Small intestine (tissue), 7 donors: ENCODE data around the gene SEMA5B. TPM values are rescaled to one million over a fixed set of nuclear protein-coding genes. Genes with fewer than 3 reads are reported as not detected.

Experiments used
- DNase-seq, 2 donors: peaks; one replicate each; pipeline versions ENCODE4 v3.0.0 to v3.0.0-alpha.2; 2013
- FAIRE-seq: peaks from 2 replicates; lab custom pipeline; 2012; peaks lifted over from hg19 to GRCh38; lab: Jason Lieb, UNC
- H3K27ac ChIP-seq, 3 donors: one replicate each; pipeline ENCODE4 v1.5.1; 2013; ENCODE audit warnings: low read length in 2 of 3, mild to moderate bottlenecking in 2 of 3, control low read depth in 1 of 3, inconsistent platforms in 1 of 3, low read depth in 1 of 3, moderate library complexity in 1 of 3
- H3K27me3 ChIP-seq, 3 donors: one replicate each; pipeline ENCODE4 v1.6.1; 2013; ENCODE audit warnings: low read length in 3 of 3, inconsistent platforms in 1 of 3; ENCODE audit not compliant: control insufficient read depth in 3 of 3, insufficient read depth in 3 of 3
- H3K36me3 ChIP-seq, 3 donors: one replicate each; pipeline ENCODE4 v1.6.1; 2013; ENCODE audit warnings: low read length in 3 of 3, inconsistent platforms in 1 of 3, low read depth in 1 of 3, mild to moderate bottlenecking in 1 of 3, moderate library complexity in 1 of 3; ENCODE audit not compliant: control insufficient read depth in 3 of 3, insufficient read depth in 2 of 3
- H3K4me1 ChIP-seq, 3 donors: one replicate each; pipeline ENCODE4 v1.6.1; 2013; ENCODE audit warnings: low read length in 2 of 3, inconsistent platforms in 1 of 3, low read depth in 1 of 3, mild to moderate bottlenecking in 1 of 3, moderate library complexity in 1 of 3; ENCODE audit not compliant: control insufficient read depth in 3 of 3, insufficient read depth in 2 of 3
- H3K4me3 ChIP-seq, 3 donors: one replicate each; pipeline ENCODE4 v1.5.1; 2013; ENCODE audit warnings: low read length in 3 of 3, control low read depth in 1 of 3, inconsistent platforms in 1 of 3, low read depth in 1 of 3, mild to moderate bottlenecking in 1 of 3, moderate library complexity in 1 of 3
- H3K9me3 ChIP-seq, 2 donors: one replicate each; pipeline ENCODE4 v1.6.1; 2013; ENCODE audit warnings: low read depth in 1 of 2, low read length in 1 of 2; ENCODE audit not compliant: control insufficient read depth in 2 of 2, insufficient read depth in 1 of 2
- WGBS, 3 donors: extraction: QIAGEN DNeasy Blood & Tissue Kit; methylation state at CpG; one replicate each; pipeline ENCODE4 v1.1.7; 2013; 5-methylcytosine and 5-hydroxymethylcytosine counted together
- polyA plus RNA-seq, 4 donors: library from polyadenylated mRNA; stranded (reverse) in 3 of 4; unstranded in 1 of 4; fragments of 200-250 nt in 3 of 4; fragments of 120-200 nt in 1 of 4; gene quantifications; one replicate each; pipeline versions ENCODE4 v1.2.1 to v1.2.3, GENCODE V29; 2013
- donor health status: healthy with polysubstance abuse.
- donor health status: control.
- donor health status: control.
- donor health status: Bipolar disorder and iron deficiency.
- donor health status: healthy.

The SEMA5B gene
- polyA plus RNA-seq, 4 donors = 0.75 to 4.0 (median 1.9) TPM; not detected in 1

DNA sequence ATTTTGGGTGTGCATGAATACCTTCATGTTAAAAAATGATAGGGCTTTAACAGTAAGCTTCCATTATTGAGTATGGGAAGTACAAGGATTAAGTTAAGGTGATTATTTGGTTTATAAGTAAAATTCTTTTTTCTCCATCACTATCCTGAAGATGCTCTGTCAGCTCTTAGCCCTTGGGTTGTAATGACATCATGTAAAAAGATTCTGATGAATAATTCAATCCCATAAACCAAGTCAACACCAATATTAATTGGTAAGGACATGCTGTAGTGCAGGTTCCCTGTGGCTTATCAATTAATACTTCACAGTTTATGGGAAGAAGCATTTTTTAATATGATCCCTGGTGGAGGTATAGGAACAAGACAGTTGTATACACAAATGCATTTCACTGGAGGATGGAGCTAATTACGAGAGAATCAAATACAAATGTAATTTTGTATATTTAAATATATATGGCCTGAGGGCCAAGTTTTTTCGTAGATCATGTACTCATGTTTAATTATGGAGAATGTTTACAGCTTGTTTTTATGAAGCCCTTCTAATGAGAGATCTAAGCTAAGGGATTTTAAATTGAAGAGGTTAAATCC is 145.1 kb downstream of the SEMA5B start:
- FAIRE-seq = peak; percentile 10
- no peak for DNase-seq
- Histone ChIP-seq H3K36me3 (peaks cover 0 to 4% (median 0%) of the 10 kb centered on the region in 3 donors), H3K27me3 (no peaks in the 10 kb centered on the region), H3K4me1 (peaks cover 0 to 17% (median 0%) of the 10 kb centered on the region in 3 donors), H3K4me3 (no peak overlapping the region), H3K9me3 (no peaks in the 10 kb centered on the region), H3K27ac (no peak overlapping the region)
- 91 to 98% (median 95%) methylated on average over 2 of the region's 2 CpGs for WGBS, 3 donors

DNA sequence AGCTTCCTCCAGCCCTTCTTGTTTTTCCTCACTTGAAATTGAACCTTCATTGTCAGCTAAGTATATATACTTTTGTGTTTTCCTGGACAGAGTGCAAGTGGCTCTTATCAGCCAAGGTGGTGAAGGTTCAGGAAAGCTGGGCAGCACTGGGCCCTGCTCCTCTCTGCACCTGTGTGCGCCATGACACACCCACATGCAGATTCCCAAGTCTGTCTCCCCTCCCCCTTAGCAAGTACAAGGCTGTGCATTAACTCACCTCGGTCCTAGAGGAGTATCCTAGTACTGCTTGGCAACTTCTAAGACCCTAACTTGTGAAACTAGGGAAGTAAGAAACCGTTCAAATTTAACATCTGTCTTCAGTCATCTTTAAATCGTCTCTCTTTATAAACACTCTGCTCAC is 146.9 kb downstream of the SEMA5B start:
- DNase-seq (peak; percentile 88 to 90), FAIRE-seq (no peak)
- 25 to 53% (median 32%) methylated on average over 4 of the region's 4 CpGs for WGBS, 3 donors
- Histone ChIP-seq H3K36me3 (peaks cover 0 to 4% (median 0%) of the 10 kb centered on the region in 3 donors), H3K9me3 (no peaks in the 10 kb centered on the region), H3K4me3 (no peak overlapping the region), H3K4me1 (peaks cover 0 to 17% (median 0%) of the 10 kb centered on the region in 3 donors), H3K27ac (peak overlapping the region in 1 of 3 donors; percentile 83), H3K27me3 (no peaks in the 10 kb centered on the region)

DNA sequence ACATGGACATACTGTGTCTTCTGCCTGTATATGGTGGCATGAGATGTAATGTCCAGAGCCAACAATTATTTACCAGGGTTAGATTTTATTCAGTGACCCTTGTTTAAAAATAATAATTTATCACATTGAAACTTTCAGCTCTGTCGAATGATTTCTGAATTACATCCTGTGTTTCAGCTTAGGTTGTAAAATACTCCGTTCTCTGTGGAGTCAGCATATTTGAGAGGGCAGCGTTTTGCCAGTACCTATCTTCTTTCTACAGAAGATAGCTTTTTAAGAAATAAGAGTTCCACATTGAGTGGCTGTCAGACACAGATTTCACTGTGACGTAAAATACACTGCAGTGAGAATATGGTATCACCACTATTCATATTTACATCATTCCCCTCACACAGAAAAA is 147.4 kb downstream of the SEMA5B start:
- H3K27me3 ChIP-seq = no peaks in the 10 kb centered on the region
- DNase-seq = no peak
- peaks cover 0 to 4% (median 3%) of the 10 kb centered on the region in 3 donors for H3K36me3 ChIP-seq
- H3K4me1 ChIP-seq = peaks cover 0 to 17% (median 0%) of the 10 kb centered on the region in 3 donors
- H3K27ac ChIP-seq = peak overlapping the region in 1 of 3 donors; percentile 83
- H3K9me3 ChIP-seq = no peaks in the 10 kb centered on the region
- no peak for FAIRE-seq
- no peak overlapping the region for H3K4me3 ChIP-seq
- 55 to 80% (median 55%) methylated on average over 4 of the region's 4 CpGs for WGBS, 3 donors

DNA sequence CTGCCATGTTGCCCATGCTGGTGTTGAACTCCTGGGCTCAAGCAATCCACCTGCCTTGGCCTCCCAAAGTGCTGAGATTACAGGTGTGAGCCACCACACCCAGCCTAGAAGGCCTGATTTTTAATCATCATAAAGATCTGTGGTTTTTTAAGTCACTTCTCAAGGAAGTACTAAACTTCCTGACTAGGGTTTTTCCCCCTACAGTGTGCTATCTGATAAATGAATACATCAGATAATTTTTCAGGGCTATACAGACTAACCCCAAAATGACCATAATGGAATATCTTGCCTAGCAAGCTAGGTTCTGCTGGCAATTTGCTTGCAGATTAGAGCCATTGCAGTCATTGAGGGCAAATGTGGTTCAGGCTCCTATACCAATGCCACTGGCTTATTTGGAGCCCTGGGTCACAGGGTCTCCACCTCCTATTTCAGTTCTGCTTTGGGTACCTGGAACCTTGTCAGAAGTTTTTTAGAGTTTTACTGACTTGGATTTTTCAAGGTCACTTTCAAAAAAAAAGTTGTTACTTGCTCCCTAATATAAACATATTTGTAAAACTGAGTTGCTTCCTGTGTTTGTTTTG is 151.9 kb downstream of the SEMA5B start:
- FAIRE-seq = no peak
- DNase-seq = no peak
- peaks cover 0 to 6% (median 0%) of the 10 kb centered on the region in 3 donors for H3K36me3 ChIP-seq
- H3K4me1 ChIP-seq = peaks cover 0 to 11% (median 0%) of the 10 kb centered on the region in 3 donors
- no peak overlapping the region for H3K27ac ChIP-seq
- H3K9me3 ChIP-seq = no peaks in the 10 kb centered on the region
- no peak overlapping the region for H3K4me3 ChIP-seq
- H3K27me3 ChIP-seq = no peaks in the 10 kb centered on the region

DNA sequence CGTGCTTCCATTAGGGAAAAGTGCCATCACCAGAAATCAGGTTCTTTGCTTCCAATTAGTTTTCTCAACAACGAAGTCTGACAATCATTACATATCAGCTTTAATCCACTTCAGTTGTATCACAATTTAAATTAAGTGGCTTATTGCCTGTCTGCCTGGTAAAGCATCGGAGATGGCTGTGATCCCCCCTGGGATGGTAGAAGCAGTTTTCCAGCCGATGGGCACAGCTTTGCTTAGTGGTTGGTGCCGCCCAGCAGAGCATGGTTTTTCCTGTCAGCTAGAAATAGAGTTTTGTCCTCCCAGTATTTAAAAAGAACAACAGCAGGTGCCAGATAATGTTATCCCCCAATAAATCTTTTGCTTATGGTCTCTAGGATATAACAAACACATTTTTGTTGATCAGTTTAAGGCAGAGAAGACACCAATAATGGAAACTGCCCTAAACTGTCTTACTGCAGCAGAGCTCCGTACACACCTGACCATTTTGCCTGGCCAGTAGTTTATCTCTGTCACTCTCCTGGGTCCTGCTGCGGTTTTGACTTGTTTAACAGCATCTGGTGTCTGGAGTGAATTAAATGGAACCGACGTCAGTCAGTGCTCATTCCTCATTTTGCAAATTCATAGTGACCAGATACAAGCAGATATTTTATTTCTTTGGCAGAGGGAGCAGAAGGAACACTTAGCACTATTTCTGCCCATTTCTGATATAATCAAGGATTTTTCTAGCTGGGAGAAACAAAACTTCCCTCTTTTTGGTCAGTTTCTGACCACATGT is 153.6 kb downstream of the SEMA5B start:
- no peaks in the 10 kb centered on the region for H3K4me1 ChIP-seq
- H3K36me3 ChIP-seq = peaks cover 0 to 6% (median 0%) of the 10 kb centered on the region in 3 donors
- no peak overlapping the region for H3K4me3 ChIP-seq
- no peak overlapping the region for H3K27ac ChIP-seq
- H3K9me3 ChIP-seq = no peaks in the 10 kb centered on the region
- WGBS, 3 donors = 91 to 96% (median 95%) methylated on average over 9 of the region's 9 CpGs
- no peak for FAIRE-seq
- no peak for DNase-seq
- no peaks in the 10 kb centered on the region for H3K27me3 ChIP-seq

DNA sequence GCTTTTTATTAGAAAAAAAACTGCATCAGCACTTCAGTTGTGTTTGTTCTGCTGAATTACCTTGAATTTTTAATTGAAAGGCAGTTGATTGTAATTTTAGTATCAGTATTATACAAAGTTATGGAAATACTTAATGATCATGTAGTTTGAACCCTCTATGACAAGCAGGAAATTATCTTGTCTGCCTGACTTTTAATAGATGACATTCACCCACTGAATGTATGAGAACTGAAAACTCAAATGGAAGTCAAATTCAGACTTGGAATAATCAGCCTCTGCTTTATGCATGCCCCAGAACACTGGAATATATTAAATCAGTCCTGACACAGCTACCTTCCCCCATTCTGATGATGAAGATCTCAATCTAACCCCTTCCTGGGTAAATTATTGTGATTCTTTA is 159.2 kb downstream of the SEMA5B start:
- Histone ChIP-seq H3K4me1 (no peaks in the 10 kb centered on the region), H3K4me3 (no peak overlapping the region), H3K36me3 (peaks cover 0 to 5% (median 0%) of the 10 kb centered on the region in 3 donors), H3K9me3 (no peaks in the 10 kb centered on the region), H3K27me3 (no peaks in the 10 kb centered on the region), H3K27ac (no peak overlapping the region)
- no peak for DNase-seq
- no peak for FAIRE-seq

DNA sequence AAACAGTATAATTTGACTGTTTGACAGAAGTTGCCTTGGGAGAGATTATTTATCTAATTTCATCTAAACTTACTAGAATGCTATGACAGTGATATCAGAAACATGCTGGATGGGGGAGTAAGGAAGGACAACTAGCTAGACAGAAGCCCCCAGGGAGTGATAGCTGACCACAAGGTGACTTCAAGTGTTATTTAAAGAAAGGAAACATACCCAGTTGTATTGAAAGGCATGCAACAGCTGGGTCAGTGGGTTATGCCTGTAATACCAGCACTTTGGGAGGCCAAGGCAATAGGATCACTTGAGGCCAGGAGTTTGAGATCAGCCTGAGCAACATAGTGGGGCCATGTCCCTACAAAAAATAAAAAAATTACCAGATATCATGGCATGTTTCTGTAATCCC is 163.1 kb downstream of the SEMA5B start:
- Histone ChIP-seq H3K4me1 (no peaks in the 10 kb centered on the region), H3K4me3 (no peak overlapping the region), H3K27ac (no peak overlapping the region), H3K9me3 (no peaks in the 10 kb centered on the region), H3K36me3 (peaks cover 0 to 9% (median 0%) of the 10 kb centered on the region in 3 donors), H3K27me3 (no peaks in the 10 kb centered on the region)
- FAIRE-seq = no peak
- DNase-seq = no peak

DNA sequence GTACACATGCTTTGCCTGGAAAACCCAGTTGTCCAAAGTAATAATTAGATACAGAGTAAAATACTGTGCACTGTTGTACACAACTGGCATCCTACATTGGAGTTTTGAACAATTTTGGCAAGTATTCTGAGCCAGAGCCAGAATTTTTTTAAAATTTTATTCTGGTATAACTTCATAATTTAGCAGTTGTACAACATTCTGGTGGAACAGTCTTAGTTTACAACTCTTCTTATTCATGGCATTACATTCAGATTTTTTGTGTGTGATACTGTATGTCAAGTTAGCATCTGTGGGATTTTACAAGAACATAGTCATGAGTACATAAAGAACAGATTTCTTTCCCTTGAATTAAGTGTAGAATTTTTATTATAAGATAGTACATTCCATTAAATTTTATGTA is 165.2 kb downstream of the SEMA5B start:
- DNase-seq (no peak), FAIRE-seq (no peak)
- Histone ChIP-seq H3K27me3 (no peaks in the 10 kb centered on the region), H3K36me3 (peaks cover 0 to 14% (median 0%) of the 10 kb centered on the region in 3 donors), H3K9me3 (no peaks in the 10 kb centered on the region), H3K4me1 (no peaks in the 10 kb centered on the region), H3K4me3 (no peak overlapping the region), H3K27ac (no peak overlapping the region)
